Central memory CD4-positive, alpha-beta T cell (primary cell): ENCODE results near the gene ELN.
"Not testable (repeated sequence)": the region's sequence is repeated elsewhere in the genome, so short reads cannot be mapped to it uniquely, and the experiment has no call there.

Experiments used
- DNase-seq: peaks from one replicate; pipeline ENCODE4 v3.0.0; 2022

ELN gene

DNA sequence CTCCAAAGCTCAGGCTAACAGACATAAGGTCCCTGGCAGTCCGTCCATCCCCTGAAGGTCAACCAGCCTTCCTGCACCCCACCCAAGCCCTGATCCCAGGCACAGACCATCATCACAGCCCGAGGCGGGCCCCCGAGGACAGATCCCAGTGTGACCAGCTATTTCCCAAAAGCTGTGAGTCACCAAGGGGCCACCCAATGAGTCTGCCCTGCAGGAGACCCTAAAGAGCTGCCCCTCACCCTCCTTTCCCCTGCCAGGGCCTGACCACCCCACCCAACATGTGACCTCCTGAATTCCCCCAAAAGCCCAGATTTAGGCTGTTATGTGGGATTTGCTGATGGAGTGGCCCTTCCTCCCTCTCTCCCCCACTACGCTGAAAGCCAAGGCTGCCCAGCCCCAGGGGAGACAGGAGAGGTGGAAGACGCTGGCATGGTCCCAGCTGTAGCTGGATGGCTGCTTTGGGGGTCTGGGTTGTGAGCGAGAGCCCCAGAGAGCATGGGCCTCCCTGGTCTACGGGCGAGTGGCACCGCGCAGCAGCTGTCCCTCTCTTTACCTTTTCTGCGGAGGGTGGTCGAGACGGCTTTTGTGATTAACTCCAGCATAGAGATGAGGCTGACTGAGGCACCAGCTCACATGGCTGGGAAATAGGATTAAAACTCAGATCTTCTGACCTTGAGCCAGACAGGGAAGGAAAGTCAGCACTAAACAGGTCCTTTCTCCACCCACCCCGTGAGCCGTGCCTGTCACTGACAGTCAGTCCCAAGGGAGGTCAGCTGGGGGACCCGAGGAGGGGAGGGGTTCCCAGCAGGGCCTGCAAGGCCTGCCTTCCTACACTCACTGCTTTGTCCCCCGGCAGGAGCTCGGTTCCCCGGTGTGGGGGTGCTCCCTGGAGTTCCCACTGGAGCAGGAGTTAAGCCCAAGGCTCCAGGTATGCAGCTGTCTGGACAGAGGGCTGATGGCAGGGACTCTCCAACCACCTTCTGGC, 16.7 kb downstream of the ELN start:
- no peak for DNase-seq

DNA sequence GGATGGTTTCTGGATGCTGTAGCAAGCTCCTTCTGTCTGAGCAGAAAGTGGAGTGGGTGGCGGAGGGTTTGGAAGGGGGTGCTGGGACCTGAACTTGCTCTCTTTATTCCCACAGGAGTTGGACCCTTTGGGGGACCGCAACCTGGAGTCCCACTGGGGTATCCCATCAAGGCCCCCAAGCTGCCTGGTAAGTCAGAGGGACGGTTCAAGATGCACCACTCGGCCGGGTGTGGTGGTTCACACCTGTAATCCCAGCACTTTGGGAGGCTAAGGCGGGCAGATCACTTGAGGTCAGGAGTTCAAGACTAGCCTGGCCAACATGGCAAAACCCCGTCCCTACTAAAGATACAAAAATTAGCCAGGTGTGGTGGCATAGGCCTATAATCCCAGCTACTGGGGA, 18.6 kb downstream of the ELN start:
- not testable (repeated sequence) for DNase-seq

DNA sequence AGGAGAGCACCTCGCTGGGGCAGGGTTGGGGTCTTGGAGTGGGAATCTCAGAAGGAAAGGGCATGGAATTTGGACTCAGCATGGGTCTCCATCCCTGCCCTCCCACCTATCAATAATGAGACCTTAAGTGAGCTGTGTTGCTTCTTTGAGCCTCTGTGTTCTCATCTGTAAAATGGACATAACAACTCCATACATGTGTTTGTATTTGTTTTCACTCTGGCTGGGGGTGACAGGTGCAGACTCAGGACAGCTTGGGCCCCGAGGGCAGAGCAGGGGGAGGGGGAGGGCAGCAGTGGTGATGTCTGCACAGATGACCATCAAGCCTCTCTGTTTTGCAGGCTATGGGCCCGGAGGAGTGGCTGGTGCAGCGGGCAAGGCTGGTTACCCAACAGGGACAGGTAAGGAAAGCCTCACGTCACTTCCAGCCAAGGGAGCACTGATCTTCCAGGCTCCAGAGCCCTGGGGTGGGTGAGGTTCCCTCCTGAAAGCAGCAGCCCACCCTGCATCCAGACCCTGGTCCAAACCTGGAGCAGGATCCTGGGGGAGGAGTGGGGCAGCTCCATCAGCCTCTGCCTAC, 19.9 kb downstream of the ELN start:
- no peak for DNase-seq

DNA sequence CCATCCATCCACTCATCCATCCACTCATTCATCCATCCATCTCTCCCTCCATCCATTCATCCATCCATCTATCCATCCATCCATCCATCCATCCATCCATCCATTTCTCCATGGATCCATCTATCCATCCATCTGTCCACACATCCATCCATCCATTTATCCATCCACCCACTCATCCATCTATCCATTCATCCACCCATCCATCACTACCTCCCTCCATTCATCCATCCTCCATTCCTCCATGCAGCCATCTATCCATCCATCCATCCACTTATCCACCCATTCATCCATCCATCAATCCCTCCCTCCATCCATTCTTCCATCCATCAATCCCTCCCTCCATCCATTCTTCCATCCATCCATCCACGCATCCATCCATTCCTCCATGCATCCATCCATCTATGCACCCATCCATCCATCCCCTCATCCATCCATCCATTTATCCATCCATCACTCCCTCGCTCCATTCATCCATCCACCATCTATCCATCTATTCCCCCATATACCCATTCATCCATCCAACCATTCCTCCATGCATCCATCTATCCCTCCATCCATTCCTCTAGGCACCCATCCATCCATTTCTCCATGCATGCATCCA, 21.1 kb downstream of the ELN start:
- no peak for DNase-seq

DNA sequence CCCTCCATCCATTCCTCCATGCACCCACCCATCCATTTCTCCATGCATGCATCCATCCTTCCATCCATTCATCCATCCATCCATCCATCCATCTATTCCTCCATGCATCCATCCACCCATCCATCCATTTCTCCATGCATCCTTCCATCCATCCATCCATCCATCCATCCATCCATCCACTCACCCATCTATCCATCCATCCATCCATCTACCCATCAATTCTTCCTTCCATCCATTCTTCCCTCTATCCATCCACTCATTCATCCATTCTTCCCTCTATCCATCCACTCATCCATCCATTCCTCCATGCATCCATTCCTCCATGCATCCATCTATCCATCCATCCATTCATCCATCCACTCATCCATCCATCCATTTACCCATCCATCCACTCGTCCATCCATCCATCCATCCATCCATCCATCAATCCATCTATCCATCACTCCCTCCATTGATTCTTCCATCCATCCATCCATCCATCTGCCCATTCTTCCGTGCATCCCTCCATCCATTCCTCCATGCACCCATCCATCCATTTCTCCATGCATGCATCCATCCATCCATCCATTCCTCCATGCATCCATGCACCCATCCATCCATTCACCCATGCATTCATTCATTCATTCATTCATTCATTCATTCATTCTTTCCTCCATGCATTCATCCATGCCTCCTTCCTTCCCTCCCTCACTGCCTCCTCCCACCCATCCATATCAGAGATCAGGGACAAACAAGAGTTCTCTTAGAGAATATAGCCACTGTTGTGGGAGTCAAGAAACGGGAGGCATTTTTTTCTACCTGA, 22.2 kb downstream of the ELN start:
- DNase-seq = no peak

DNA sequence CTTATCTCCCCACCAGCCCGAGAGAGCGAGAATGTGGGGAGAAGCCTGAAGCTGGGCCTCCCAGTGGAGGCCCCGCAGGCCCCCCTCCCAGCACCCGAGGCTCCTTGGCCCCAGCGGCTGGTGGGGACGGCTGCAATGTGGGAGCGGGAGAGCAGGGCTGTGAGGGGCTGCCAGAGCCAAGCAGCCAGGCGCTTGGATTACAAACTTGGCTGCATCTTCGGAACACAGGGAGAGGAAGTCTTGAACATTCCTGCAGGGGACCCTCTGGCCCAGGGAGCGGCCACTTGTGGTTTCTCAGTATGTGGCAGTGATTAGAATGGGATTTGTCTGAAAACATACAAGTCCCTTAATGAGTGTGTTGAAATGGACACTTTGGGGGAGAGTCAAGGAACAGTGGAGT, 23.2 kb downstream of the ELN start:
- DNase-seq = no peak

DNA sequence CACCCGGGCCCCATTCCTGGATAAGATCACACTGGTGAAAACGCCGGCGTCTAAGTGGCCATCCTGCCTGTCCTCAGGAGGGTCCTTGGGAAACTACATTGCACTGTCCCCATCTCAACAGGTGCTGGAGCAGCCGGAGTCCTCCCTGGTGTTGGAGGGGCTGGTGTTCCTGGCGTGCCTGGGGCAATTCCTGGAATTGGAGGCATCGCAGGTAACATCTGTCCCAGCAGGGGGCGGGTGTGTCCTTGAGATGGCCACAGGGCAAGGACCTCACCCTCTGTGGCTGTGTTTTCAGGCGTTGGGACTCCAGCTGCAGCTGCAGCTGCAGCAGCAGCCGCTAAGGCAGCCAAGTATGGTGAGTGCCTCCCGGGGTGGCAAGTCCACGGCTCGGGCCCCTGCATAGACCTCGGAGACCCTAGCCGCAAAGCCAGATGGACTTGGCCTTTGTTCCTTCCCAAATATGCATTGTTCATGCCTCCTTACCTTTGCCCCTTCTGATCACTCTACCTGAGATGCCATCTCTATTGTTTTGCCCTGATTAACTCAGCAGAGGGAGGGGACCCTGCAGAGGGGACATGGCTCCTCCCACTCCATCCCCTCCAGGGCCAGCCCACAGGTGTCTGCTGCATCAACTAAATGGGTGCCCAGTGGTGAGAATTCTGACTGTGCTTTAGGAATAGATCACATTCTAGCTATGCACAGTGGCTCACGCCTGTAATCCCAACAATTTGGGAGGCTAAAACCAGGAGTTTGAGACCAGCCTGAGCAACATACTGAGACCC, 23.8 kb downstream of the ELN start:
- DNase-seq = no peak

DNA sequence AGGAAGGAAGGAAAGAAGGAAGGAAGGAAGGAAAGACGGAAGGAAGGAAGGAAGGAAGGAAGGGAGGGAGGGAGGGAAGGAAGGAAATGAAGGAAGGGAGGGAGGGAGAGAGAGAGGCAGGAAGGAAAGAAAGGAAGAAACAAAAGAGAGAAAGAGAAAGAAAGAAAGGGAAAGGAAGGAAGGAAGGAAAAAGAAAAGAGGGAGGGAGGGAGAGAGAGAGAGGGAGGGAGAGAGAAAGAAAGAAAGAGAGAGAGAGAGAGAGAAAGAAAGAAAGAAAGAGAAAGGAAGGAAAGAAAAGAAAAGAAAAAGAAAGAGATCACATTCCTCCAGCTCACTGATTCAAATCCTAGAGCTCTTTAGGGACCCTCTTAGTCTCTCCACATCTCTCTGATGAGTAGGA, 24.7 kb downstream of the ELN start:
- DNase-seq = no peak

DNA sequence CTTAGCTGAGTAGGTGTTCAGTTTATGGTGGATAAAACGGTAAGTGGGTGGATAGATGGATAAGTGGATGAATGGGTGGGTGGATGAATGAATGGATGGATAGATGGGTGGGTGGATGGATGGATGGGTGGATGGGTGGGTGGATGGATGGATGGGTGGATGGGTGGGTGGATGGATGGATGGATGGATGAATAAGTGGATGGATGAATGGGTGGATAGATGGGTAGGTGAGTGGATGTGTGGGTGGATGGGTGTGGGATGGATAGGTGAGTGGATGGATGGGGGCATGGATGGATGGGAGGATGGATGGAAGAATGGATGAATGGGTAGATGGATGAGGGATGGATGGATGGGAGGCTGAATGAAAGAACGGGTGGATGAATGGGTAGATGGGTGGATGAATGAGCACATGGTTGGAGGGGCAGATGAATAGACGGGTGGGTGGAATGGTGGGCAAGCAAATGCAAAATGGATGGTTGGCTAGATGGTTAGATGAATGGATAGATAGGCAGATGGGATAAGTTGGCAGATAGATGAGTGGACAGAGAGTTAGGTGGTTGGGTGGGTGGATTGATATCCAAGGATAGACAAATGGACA, 25.7 kb downstream of the ELN start:
- DNase-seq = no peak

DNA sequence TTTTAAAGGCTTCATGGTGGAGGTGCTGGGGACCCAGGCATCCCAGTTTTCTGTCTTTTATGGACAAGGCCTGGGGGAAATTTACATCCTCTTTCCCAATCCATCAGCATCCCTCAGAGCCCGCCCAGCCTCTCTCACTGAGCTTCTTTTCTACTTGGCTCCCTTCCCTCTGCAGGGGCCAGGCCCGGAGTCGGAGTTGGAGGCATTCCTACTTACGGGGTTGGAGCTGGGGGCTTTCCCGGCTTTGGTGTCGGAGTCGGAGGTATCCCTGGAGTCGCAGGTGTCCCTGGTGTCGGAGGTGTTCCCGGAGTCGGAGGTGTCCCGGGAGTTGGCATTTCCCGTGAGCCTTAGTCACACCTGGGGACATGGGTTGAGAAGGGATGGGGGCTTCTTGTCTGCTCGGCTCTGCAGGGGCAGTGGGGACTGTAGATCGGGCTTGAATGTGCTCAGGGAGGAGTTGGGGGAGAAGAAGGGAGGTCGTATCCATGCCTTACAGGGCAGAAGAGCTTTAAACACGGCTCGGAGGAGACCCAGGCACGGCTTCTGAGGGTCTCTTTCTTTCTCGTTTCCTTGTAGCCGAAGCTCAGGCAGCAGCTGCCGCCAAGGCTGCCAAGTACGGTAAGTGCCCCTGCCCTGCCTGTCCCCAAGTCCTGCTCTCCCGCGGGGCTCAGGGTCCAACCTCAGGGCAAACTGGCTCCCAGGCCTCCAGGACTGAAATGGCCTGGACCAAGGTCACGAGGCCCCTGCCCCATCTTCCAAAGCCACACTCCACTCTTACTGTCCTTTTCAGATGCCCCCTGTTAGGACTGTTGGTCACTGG, 28.3 kb downstream of the ELN start:
- DNase-seq = no peak

DNA sequence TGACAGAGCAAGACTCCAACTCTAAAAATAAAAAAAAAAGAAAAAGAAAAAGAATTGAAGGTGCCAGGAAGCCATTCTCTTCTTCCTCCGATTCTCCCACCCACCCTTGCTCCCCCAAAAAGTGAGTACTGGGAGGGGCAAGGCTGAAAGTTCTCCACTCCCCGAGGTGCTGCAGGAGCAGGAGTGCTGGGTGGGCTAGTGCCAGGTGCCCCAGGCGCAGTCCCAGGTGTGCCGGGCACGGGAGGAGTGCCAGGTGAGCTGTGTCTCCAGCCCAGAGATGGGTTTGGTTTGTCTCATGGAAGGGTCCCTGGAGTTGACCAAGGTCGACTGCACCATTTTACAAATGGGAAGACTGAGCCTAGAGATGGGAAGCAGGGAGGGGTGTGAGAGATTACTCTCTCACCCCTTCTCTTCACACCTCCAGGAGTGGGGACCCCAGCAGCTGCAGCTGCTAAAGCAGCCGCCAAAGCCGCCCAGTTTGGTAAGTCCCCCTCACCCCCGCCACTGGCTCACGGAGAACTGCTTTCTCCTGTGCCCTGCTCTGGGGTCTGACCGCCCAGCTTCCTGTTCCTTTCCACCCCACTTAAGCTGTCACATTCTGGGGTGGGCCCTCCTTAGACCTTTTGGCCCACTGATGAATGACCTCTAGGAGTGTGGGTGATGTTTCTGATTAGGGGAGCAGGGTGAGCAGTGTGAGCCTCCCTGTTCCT, 29.4 kb downstream of the ELN start:
- DNase-seq = no peak

DNA sequence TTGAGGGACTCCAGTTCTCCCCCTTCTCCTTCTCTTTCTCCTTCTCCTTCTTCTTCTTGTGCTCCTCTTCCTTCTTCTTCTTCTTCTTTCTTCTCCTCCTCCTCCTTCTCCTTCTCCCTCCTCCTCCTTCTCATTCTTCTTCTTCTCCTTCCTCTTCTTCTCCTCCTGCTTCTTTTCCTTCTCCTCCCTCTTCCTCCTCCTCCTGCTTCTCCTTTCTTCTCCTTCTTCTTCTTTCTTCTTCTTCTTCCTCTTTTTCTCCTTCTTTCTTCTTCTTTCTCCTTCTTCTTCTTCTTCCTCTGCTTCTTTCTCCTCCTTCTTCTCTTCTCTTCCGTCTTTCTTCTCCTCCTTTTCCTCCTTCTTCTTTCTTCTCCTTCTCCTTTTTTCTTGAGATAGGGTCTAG, 30.0 kb downstream of the ELN start:
- DNase-seq = no peak

DNA sequence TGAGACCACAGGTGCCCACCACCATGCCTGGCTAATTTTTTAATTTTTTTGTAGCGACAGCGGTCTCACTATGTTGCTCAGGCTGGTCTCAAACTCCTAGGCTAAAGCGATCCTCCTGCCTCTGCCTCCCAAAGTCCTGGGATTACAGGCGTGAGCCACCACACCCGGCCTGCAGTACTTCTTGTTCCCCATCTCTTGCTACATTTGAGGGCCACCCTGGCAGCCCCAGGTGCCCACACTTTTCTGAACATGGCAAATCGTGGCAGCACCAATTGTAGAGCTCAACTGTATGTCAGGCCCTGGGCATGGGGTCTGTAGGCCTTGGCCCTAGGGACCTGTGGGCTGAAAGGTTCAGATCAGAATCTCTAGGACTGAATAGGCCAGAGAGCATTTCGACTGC, 30.5 kb downstream of the ELN start:
- DNase-seq = no peak

DNA sequence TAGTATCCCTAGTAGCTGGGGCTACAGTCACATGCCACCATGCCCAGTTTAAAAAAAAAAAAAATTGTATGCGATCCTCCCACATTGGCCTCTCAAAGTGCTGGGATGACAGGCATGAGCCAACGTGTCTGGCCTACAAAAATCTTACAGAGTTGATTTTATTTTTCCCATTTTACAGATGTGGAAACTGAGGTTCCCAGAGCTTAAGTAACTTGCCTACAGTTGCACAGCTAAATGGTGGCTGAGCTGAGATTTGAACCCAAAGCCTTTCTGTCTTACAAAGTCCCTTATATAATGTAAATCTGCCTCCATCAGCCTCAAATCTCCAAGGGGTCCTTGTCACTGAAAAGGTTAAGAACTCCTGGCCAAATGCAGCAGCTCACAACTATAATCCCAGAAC, 31.1 kb downstream of the ELN start:
- no peak for DNase-seq

DNA sequence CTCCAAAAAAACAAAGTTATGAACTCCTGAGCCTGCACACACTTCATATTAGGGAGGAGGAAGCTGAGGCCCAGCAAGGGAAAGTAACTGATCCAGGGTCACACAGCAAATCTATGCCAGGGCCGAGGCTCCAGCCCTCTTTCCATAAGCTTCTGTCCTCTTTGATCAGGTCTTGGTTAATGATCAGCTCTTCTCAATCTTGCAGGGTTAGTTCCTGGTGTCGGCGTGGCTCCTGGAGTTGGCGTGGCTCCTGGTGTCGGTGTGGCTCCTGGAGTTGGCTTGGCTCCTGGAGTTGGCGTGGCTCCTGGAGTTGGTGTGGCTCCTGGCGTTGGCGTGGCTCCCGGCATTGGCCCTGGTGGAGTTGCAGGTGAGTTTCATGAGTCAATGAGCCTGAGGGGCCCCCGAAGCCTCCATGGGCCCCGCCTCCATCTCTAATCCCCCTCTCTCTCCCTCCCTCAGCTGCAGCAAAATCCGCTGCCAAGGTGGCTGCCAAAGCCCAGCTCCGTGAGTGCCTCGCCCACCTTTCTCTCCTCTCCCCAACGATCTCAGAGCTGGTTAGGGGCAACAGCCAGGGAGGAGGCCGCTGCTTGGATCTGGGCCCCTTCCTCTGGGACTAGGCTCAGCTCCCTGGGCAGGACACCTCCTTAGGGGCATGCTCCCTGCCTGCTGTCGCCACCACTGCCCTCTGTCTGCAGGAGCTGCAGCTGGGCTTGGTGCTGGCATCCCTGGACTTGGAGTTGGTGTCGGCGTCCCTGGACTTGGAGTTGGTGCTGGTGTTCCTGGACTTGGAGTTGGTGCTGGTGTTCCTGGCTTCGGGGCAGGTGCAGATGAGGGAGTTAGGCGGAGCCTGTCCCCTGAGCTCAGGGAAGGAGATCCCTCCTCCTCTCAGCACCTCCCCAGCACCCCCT, 32.0 kb downstream of the ELN start:
- DNase-seq = no peak

DNA sequence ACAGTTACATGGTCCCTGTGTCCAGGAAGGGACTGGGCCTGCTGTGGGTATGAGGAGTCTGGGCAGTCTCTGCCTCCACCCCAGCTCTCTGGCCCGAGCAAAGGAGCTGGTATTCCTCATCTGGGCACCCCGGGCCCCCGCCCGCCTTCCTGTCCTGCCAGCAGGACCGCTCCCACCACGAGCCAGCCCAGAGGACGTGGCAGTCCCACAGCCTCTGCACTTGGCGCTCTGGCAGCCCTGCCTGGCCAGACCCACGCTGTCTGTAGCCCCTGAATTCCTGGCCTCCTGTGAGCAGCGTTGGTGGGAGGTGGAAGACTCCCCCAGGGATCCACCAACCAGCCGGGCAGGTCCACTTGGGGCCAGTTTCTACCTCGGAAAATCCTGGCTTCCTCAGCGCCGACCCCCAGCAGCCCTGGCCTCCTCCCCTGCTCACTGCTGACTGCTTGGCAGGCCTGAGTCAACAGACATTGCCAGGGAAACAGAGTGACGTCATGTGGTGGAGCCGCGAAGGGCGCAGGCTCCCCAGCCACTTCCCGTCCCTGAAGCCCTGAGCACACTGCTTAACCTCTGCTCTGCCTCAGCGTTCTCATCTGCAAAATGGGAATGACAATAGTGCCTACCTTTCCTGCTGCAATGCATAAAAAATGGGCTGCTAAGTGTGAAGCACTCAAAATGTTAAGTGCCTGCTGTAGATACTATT, 34.0 kb downstream of the ELN start:
- peak; percentile 80 for DNase-seq

DNA sequence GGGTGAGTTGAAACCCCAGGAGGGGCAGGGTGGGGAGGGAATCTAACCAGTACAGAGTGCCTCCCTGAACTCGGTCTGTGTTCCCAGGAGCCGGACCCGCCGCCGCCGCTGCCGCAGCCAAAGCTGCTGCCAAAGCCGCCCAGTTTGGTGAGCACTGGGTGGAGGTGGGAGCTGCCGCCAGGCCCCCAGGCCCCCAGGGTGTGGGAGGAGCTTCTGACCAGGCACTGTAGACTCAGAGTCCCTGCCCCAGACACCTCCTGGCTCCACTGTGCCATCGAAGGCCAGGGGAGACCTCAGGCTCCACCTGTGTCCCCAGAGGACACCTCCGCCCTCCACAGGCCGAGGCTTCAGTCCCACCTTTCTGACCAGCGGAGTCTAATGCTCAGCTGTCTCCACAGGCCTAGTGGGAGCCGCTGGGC, 35.3 kb downstream of the ELN start:
- no peak for DNase-seq

DNA sequence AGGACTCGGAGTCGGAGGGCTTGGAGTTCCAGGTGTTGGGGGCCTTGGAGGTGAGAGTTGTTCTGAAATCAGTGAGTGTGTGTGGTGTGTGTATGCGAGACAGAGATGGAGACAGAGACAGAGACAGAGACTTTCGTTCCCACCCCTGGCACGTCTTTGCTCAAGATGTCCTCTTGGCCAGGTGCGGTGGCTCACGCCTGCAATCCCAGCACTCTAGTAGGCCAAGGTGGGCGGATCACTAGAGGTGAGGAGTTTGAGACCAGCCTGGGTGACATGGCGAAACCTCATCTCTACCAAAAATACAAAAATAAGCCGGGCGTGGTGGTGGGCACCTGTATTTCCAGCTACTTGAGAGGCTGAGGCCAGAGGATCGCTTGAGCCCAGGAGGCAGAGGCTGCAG, 35.7 kb downstream of the ELN start:
- DNase-seq = no peak

DNA sequence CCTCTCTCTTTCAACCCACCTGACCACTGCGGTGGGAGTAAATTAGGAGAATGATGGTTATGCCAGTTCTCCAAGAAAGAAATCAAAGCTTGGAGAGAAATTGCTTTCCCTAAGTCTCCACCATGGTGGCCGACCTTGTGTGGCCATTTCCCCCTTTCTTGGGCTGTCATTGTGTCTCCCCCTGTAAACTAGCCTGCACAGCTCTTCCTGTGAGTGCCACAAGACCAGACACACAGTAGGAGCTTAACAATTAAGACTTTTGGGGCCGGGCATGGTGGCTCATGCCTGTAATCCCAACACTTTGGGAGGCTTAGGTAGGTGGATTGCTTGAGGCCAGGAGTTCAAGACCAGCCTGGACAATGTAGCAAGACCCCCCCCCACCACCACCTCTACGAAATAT, 36.7 kb downstream of the ELN start:
- DNase-seq = no peak
